ENCODE data around the gene EPB41L3.
"Not testable (repeated sequence)": the region's sequence is repeated elsewhere in the genome, so short reads cannot be mapped to it uniquely, and the experiment has no call there.

The EPB41L3 gene

GRCh38 chr18:5490753-5491480 is 52.9 kb downstream of the EPB41L3 start:
- DNase-seq, result no peak

DNA sequence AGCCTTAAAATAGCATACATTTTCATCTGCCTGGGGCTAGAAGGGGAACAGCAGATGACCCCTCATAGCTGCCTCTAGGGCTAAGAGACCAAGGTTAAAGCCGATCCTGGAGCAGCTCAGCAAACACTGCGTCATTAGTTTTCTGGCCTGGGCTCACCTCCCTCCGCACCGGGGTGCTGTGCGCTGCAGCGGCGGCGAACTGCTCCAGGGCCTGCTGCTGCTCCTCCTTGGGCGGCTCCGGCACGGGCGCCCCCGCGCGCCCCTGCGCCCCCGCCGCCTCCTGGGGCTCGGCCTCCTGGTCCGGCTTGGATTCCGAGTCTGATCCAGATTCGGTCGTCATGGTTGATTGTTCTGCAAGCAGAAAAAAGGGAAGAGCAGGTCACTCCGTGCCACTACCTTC is 55.0 kb downstream of the EPB41L3 start:
- DNase-seq, result no peak

GRCh38 chr18:5488044-5488443 is 55.8 kb downstream of the EPB41L3 start:
- not testable (repeated sequence) for DNase-seq

GRCh38 chr18:5484526-5484925 is 59.3 kb downstream of the EPB41L3 start:
- no peak for DNase-seq

GRCh38 chr18:5481621-5482020 is 62.2 kb downstream of the EPB41L3 start:
- DNase-seq, result no peak

DNA sequence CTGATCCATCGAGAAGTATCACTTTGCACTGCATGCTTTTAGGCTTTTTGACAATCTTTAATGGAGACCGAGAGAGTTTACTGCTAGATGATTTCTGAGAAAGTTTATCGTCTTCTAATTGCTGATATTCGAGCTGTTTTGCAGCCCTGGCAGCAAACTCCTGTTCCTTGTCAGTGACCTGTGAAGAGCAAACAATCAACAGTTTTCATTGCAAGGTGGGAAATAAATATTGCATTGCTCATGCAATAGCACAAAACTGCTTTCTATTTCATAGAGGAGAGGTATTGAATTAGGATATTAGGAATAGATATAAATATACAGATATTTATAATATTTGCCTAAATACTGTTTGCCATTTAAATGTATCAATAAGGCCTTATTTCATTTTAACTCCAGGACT is 65.5 kb downstream of the EPB41L3 start:
- no peak for DNase-seq

DNA sequence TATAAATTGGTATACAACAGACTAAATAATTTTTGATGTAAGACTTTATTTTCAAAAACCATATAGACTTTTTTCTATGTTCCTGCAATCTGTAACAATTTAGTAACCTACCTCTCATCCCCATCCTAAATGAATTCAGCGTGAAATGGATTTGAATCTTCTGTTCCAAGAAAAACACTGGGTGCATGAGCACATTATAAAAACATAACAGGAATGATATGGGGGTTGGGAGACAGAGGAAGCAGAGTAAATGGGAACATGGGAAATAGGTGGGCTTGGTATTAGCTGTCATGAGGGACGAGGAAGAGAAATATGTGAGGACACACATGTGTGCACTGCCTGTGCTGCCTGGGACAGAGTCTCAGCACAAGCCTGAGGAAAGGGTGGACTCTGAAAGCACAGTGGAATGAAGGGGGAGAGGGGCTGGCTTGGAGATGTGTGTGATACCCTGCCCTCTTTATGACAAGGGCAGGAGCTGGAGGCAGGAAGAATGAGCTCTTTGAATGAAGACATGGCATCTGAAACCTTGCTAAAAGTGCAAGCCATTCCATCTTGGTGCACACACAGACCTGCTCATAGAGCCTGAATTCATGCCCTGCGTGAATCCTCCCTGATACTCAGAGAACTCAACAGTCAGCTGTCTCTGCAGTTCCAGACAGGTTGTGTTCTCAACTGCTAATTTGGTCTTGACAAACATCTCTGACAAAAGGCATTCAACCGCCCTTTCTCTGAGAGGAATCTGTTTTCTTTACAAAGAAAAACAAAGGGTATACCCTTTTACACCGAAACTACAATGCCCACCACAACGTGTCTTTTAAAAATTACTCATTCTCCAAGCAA is 66.6 kb downstream of the EPB41L3 start:
- no peak for DNase-seq

DNA sequence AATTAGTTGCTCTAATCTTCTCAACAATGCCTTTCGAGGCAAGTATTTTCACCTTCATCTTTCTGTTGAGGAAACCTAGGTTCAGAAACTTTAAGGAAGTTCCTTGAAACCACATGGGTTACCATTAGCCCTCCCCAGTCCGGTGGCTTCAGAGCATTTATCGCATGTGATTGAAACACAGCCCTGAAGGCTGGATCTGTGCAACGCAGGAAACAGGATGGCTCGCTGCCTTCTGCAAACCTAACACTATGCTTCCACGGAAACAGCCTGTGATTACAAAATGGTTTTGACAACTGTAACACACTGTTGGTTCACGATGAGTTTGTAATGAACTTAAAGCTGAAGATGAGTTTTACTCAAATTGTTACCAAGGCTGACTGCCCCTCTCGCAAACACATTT is 68.5 kb downstream of the EPB41L3 start:
- DNase-seq, result no peak

DNA sequence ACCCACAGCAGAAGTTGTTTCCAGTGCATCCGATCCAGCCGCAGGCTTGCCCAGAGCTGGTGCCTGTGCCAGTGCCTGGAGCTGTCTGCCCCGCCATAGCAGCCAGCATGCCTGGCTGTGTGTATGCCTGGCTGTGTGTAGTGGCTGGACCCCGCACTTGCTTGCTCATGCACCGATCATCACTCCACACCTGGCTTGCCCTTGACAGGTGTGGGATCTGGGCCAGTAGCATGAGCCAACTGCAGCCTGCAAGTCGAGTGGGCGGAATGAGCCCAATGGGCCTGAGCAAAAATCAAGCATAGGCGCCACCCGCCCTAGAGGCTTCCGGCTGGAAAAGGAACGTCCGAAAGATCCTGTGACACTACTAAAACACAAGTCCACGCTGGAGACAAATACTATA is 74.5 kb downstream of the EPB41L3 start:
- DNase-seq, result no peak

DNA sequence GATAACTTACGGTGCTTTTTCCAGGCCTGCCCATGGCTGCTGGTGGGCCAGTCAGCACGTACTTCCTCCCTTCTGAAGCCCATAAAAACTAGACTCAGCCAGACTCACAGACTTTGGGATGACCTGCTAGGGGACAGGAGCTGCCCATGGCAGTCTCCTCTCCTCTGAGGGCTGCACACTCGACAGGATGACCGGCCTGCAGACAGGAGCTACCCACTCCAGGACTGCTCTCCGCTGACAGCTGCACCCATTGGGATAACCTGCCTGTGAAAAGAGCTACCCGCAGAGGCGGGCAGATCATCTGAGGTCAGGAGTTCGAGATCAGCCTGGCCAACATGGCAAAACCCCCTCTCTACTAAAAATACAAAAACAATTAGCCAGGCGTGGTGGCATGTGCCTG is 75.4 kb downstream of the EPB41L3 start:
- DNase-seq, result no peak

DNA sequence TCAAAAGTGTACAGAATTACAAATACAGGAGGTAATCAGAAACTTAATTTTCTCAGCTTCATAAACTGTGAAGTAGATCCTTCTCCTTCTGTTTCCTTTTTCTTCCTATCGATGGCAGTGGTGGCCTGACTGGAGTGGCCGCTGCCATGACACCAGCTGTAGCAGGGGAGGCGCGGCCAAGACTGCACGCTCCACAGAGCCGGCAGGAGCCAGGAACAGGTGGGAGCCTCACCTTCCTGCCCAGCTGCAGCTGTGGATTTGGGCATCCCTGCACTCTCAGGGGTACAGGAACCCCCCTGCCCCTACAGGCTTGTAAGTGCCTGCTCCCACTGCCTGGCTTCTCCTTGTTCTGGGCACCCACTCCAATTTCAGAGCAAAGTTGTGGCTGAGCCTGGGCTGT is 76.1 kb downstream of the EPB41L3 start:
- DNase-seq, result no peak

- no peak for DNase-seq
Measured at GRCh38 chr18:5466256-5466655, 77.5 kb downstream of the EPB41L3 start.

GRCh38 chr18:5464251-5464650 is 79.5 kb downstream of the EPB41L3 start:
- DNase-seq, result no peak

- no peak for DNase-seq
Measured at GRCh38 chr18:5463831-5464230, 80.0 kb downstream of the EPB41L3 start.

DNA sequence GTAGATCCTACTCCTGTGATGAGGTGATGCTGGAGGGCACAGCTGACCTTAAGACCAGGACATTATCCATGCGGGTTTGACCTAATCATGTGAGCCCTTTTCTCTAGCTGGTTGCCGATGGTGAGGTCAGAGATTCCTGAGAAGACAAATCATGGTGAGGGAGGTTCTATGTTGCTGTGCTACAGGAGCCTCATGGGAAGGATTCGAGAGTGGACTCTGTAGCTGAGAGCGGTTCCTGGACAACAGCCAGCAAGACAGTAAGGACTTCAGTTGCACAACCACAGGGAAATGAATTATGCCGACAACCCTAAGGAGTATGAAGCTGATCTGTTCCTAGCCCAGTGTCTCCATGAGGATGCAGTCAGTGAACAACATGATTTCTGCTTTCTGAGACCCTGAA is 80.4 kb downstream of the EPB41L3 start:
- DNase-seq, result no peak

DNA sequence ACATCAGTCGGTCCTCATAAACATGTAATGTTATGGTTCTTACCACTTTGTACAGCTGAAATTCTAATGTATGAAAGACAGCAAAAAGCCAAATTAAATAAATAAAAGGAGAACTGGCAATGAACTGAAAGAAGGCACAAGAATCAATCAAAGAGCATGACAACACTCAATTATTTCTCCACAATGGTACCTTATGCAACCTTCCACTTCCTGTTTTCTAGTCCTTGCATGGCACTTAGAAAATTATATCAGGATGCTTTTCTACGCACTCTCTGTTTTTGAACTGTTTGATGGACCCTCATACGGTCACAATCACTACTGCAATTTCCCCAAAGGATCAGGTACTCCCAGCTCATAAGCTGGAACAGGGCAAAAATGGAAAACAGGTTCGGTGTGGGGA is 81.6 kb downstream of the EPB41L3 start:
- peak; percentile 17 for DNase-seq

- no peak for DNase-seq
Measured at GRCh38 chr18:5461041-5461440, 82.8 kb downstream of the EPB41L3 start.

- DNase-seq, result no peak
Measured at GRCh38 chr18:5457462-5457957, 86.3 kb downstream of the EPB41L3 start.

GRCh38 chr18:5456577-5457461 is 87.0 kb downstream of the EPB41L3 start:
- no peak for DNase-seq

GRCh38 chr18:5455674-5456073 is 88.1 kb downstream of the EPB41L3 start:
- no peak for DNase-seq

- DNase-seq, result no peak
Measured at GRCh38 chr18:5452943-5453443, 90.8 kb downstream of the EPB41L3 start.

DNA sequence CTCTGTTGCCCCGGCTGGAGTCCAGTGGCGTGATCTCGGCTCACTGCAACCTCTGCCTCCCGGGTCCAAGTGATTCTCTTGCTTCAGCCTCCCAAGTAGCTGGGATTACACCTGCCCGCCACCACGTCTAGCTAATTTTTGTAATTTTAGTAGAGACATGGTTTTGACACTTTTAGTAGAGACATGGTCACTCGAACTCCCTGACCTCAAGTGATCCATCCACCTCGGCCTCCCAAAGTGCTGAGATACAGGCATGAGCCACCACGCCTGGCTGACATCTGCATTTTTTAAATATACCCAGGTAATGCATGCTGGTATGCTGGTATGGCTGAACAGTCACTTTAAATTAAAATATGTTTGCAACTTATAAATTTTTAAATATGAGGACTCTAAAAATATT is 91.9 kb downstream of the EPB41L3 start:
- DNase-seq, result no peak

GRCh38 chr18:5451150-5451549 is 92.6 kb downstream of the EPB41L3 start:
- DNase-seq, result no peak
